Endodermal cell (in vitro differentiated cells): ENCODE results near the gene CDH4. TPM values are rescaled to one million over a fixed set of nuclear protein-coding genes. Genes with fewer than 3 reads are reported as not detected.
A peak's percentile ranks its signal among the peaks of the same experiment; 100 is the strongest.

Source experiments
- DNase-seq: peaks from one replicate; pipeline ENCODE4 v3.0.0-alpha.2; 2017
- H3K27ac ChIP-seq: 2 replicates; pipeline ENCODE4 v1.5.1; 2013; ENCODE audit warnings: mild to moderate bottlenecking, low read depth, low read length, moderate library complexity
- H3K27me3 ChIP-seq: 2 replicates; pipeline ENCODE4 v1.6.1; 2013; ENCODE audit warnings: mild to moderate bottlenecking, low read length, moderate library complexity; ENCODE audit not compliant: insufficient read depth, control insufficient read depth, poor library complexity, severe bottlenecking
- H3K36me3 ChIP-seq: 2 replicates; pipeline ENCODE4 v1.7.0; 2013; ENCODE audit warnings: mild to moderate bottlenecking, low read length, moderate library complexity; ENCODE audit not compliant: control insufficient read depth, insufficient read depth
- H3K4me1 ChIP-seq: one replicate; pipeline ENCODE4 v1.7.0; 2013; ENCODE audit warnings: low read length; ENCODE audit not compliant: control insufficient read depth, insufficient read depth
- H3K4me3 ChIP-seq: 2 replicates; pipeline ENCODE4 v1.5.1; 2013; ENCODE audit warnings: mild to moderate bottlenecking, low read length, moderate library complexity
- H3K9ac ChIP-seq: 2 replicates; pipeline ENCODE4 v1.6.1; 2013; ENCODE audit warnings: mild to moderate bottlenecking, low read length, moderate library complexity; ENCODE audit not compliant: poor library complexity, severe bottlenecking; ENCODE audit errors: extremely low read depth
- H3K9me3 ChIP-seq: 2 replicates; pipeline ENCODE4 v1.6.1; 2013; ENCODE audit warnings: mild to moderate bottlenecking, low read length, moderate library complexity; ENCODE audit not compliant: control insufficient read depth
- H3K27ac Mint-ChIP-seq: 2 replicates; pipeline ENCODE4 v1.8.0; 2020; ENCODE audit warnings: mixed read lengths
- H3K27me3 Mint-ChIP-seq: 2 replicates; pipeline ENCODE4 v1.8.0; 2021; ENCODE audit warnings: mild to moderate bottlenecking, mixed read lengths; ENCODE audit not compliant: insufficient read depth
- H3K36me3 Mint-ChIP-seq: 2 replicates; pipeline ENCODE4 v1.8.0; 2020; ENCODE audit warnings: low read depth, mixed read lengths
- H3K4me1 Mint-ChIP-seq: 2 replicates; pipeline ENCODE4 v1.8.0; 2020; ENCODE audit warnings: mixed read lengths
- H3K4me3 Mint-ChIP-seq: 2 replicates; pipeline ENCODE4 v1.8.0; 2020; ENCODE audit warnings: mild to moderate bottlenecking, moderate library complexity, mixed read lengths
- H3K9me3 Mint-ChIP-seq: 2 replicates; pipeline ENCODE4 v1.8.0; 2020; ENCODE audit warnings: mild to moderate bottlenecking, mixed read lengths
- CTCF ChIP-seq: fragments of 200-600 bp; sonication (generic); conservative IDR thresholded peaks from 2 replicates; pipeline ENCODE4 v1.5.0; 2021; ENCODE audit warnings: antibody characterized with exemption, mild to moderate bottlenecking
- WGBS, 2 experiments: methylation state at CpG; one replicate each; pipeline versions ENCODE4 v1.1.5 to v1.1.7; 2013; ENCODE audit warnings: missing lambda C conversion rate in 2 of 2, mixed read lengths in 1 of 2; ENCODE audit not compliant: insufficient coverage in 1 of 2, insufficient read length in 1 of 2; 5-methylcytosine and 5-hydroxymethylcytosine counted together
- total RNA-seq, 2 donors: library from RNA; stranded (reverse); fragmentation: NEBNext Ultra II Directional in 1 of 2; extraction: Animal tissue kit (Norgen Biotek cat#: 25700) in 1 of 2; gene quantifications; 2 replicates in 1 of 2; 3 replicates in 1 of 2; pipeline ENCODE4 v1.2.1, GENCODE V29; 2021

Gene CDH4
- total RNA-seq, 2 donors from 2014 or later: 1.8 to 5.8 TPM

- Histone ChIP-seq H3K9ac (no peak overlapping the region), H3K9me3 (no peaks in the 10 kb centered on the region), H3K27ac (no peak overlapping the region), H3K4me3 (peak overlapping the region; percentile 69), H3K4me1 (no peaks in the 10 kb centered on the region), H3K36me3 (no peaks in the 10 kb centered on the region), H3K27me3 (peaks cover 84% of the 10 kb centered on the region)
- Mint-ChIP-seq H3K27me3 (peaks cover 70% of the 10 kb centered on the region), H3K4me1 (peaks cover 9% of the 10 kb centered on the region), H3K4me3 (peak overlapping the region; percentile 64), H3K9me3 (no peaks in the 10 kb centered on the region), H3K36me3 (peaks cover 4% of the 10 kb centered on the region), H3K27ac (no peak overlapping the region)
- peak; percentile 68 for TF ChIP-seq CTCF
- WGBS, 2 experiments: 0 to 1% methylated on average over 10 to 51 of the region's 51 CpGs
- DNase-seq: no peak
These were observed 1.2 kb downstream of the CDH4 start for GRCh38 chr20:61253264-61253639.

- H3K9me3 ChIP-seq: no peaks in the 10 kb centered on the region
- Mint-ChIP-seq H3K4me3 (peak overlapping the region; percentile 64), H3K4me1 (peaks cover 9% of the 10 kb centered on the region), H3K27me3 (peaks cover 68% of the 10 kb centered on the region), H3K27ac (no peak overlapping the region), H3K36me3 (peaks cover 10% of the 10 kb centered on the region), H3K9me3 (no peaks in the 10 kb centered on the region)
- no peaks in the 10 kb centered on the region for H3K36me3 ChIP-seq
- no peak overlapping the region for H3K27ac ChIP-seq
- no peak overlapping the region for H3K9ac ChIP-seq
- H3K4me3 ChIP-seq: peak overlapping the region; percentile 69
- 5 to 8% methylated on average over 16 to 62 of the region's 62 CpGs for WGBS, 2 experiments
- DNase-seq: peak; percentile 80
- H3K27me3 ChIP-seq: peaks cover 78% of the 10 kb centered on the region
- no peaks in the 10 kb centered on the region for H3K4me1 ChIP-seq
- no peak for TF ChIP-seq CTCF
These were observed 1.8 kb downstream of the CDH4 start for GRCh38 chr20:61253640-61254511.

GRCh38 chr20:61254881-61255626 is 3.0 kb downstream of the CDH4 start:
- no peak for TF ChIP-seq CTCF
- no peak overlapping the region for H3K27ac ChIP-seq
- H3K9me3 ChIP-seq: no peaks in the 10 kb centered on the region
- Mint-ChIP-seq H3K4me3 (no peak overlapping the region), H3K27me3 (peaks cover 61% of the 10 kb centered on the region), H3K36me3 (peaks cover 13% of the 10 kb centered on the region), H3K4me1 (peaks cover 9% of the 10 kb centered on the region), H3K27ac (no peak overlapping the region), H3K9me3 (no peaks in the 10 kb centered on the region)
- H3K27me3 ChIP-seq: peaks cover 67% of the 10 kb centered on the region
- 87 to 89% methylated on average over 10 to 11 of the region's 11 CpGs for WGBS, 2 experiments
- no peak overlapping the region for H3K9ac ChIP-seq
- H3K36me3 ChIP-seq: no peaks in the 10 kb centered on the region
- H3K4me1 ChIP-seq: no peaks in the 10 kb centered on the region
- DNase-seq: no peak
- H3K4me3 ChIP-seq: no peak overlapping the region
